GM12878 (cell line): ENCODE results near the gene PRKCE. TPM values are rescaled to one million over a fixed set of nuclear protein-coding genes. Genes with fewer than 3 reads are reported as not detected.
A peak's percentile ranks its signal among the peaks of the same experiment; 100 is the strongest.

Source experiments
- BCL11A ChIP-seq: IDR thresholded peaks from 2 replicates; pipeline ENCODE4 v1.6.1; 2011; ENCODE audit warnings: low read depth, low read length
- BHLHE40 ChIP-seq, 2 experiments: fragments of 450-650 bp in 1 of 2; IDR thresholded peaks; 2 replicates each; pipeline ENCODE4 v1.6.1; 2011 to 2017; ENCODE audit warnings: low read depth in 2 of 2, borderline replicate concordance in 1 of 2, improper control_type of control experiment in 1 of 2, low read length in 1 of 2, mild to moderate bottlenecking in 1 of 2
- BMI1 ChIP-seq: fragments of 450-650 bp; IDR thresholded peaks from 2 replicates; pipeline ENCODE4 v1.6.1; 2016; ENCODE audit warnings: mild to moderate bottlenecking, moderate library complexity, borderline replicate concordance
- CBFB ChIP-seq: IDR thresholded peaks from 2 replicates; pipeline ENCODE4 v1.6.1; 2016; ENCODE audit warnings: antibody characterized with exemption, low read depth
- CBX5 ChIP-seq: sonication (generic); IDR thresholded peaks from 2 replicates; pipeline ENCODE4 v1.6.1; 2016; ENCODE audit warnings: low read depth, moderate library complexity, mild to moderate bottlenecking, inconsistent platforms
- CEBPZ ChIP-seq: fragments of 150-350 bp; IDR thresholded peaks from 2 replicates; pipeline ENCODE4 v1.6.1; 2016; ENCODE audit warnings: low read depth, low read length
- CHD4 ChIP-seq: fragments of 200-600 bp; sonication (generic); IDR thresholded peaks from 2 replicates; pipeline ENCODE4 v1.6.1; 2016; ENCODE audit warnings: mild to moderate bottlenecking
- EP300 ChIP-seq, 2 experiments: fragments of 150-350 bp in 1 of 2; IDR thresholded peaks; 2 replicates each; pipeline ENCODE4 v1.6.1; 2011 to 2012; ENCODE audit warnings: low read depth in 2 of 2, low read length in 2 of 2, borderline replicate concordance in 1 of 2, improper control_type of control experiment in 1 of 2, inconsistent platforms in 1 of 2; ENCODE audit not compliant: control insufficient read depth in 1 of 2
- FOXM1 ChIP-seq: IDR thresholded peaks from 2 replicates; pipeline ENCODE4 v1.6.1; 2012; ENCODE audit warnings: low read depth, mild to moderate bottlenecking, inconsistent platforms, low read length, moderate library complexity
- HDAC6 ChIP-seq: fragments of 200-600 bp; sonication (generic); IDR thresholded peaks from one replicate; pipeline ENCODE4 v1.8.0; 2017; ENCODE audit warnings: antibody characterized with exemption; ENCODE audit not compliant: unreplicated experiment
- HSF1 ChIP-seq: fragments of 150-350 bp; IDR thresholded peaks from 2 replicates; pipeline ENCODE4 v1.6.1; 2014; ENCODE audit warnings: mild to moderate bottlenecking, low read depth, low read length
- IKZF1 ChIP-seq: fragments of 450-650 bp; conservative IDR thresholded peaks from 2 replicates; pipeline ENCODE4 v1.6.1; 2017; ENCODE audit warnings: antibody characterized with exemption, mild to moderate bottlenecking
- IKZF2 ChIP-seq, 2 experiments: fragments of 450-650 bp; IDR thresholded peaks; 2 replicates each; pipeline ENCODE4 v1.6.1; 2017; ENCODE audit warnings: mild to moderate bottlenecking in 2 of 2, moderate library complexity in 2 of 2
- IRF4 ChIP-seq: IDR thresholded peaks from 2 replicates; pipeline ENCODE4 v1.6.1; 2011; ENCODE audit warnings: low read depth, low read length
- MEF2A ChIP-seq: IDR thresholded peaks from 2 replicates; pipeline ENCODE4 v1.6.1; 2011; ENCODE audit warnings: low read depth, mild to moderate bottlenecking, low read length, moderate library complexity; ENCODE audit not compliant: insufficient read depth
- MLLT1 ChIP-seq: fragments of 450-650 bp; IDR thresholded peaks from 2 replicates; pipeline ENCODE4 v1.6.1; 2016; ENCODE audit warnings: mild to moderate bottlenecking
- NR2C1 ChIP-seq: fragments of 450-650 bp; IDR thresholded peaks from 2 replicates; pipeline ENCODE4 v1.6.1; 2017; ENCODE audit warnings: antibody characterized with exemption, mild to moderate bottlenecking, moderate library complexity
- POLR2AphosphoS5 ChIP-seq: IDR thresholded peaks from 2 replicates; pipeline ENCODE4 v1.6.1; 2011; ENCODE audit warnings: mild to moderate bottlenecking, low read length, inconsistent platforms
- RAD51 ChIP-seq: fragments of 450-650 bp; IDR thresholded peaks from 2 replicates; pipeline ENCODE4 v1.6.1; 2016; ENCODE audit warnings: moderate library complexity, mild to moderate bottlenecking, inconsistent platforms
- RELA ChIP-seq: fragments of 450-650 bp; IDR thresholded peaks from 2 replicates; pipeline ENCODE4 v1.8.0; 2014; ENCODE audit warnings: borderline replicate concordance; ENCODE audit not compliant: partially characterized antibody
- RELB ChIP-seq: fragments of 450-650 bp; IDR thresholded peaks from 2 replicates; pipeline ENCODE4 v1.6.1; 2017; ENCODE audit warnings: low read depth, mild to moderate bottlenecking, moderate library complexity
- RUNX3 ChIP-seq: IDR thresholded peaks from 2 replicates; pipeline ENCODE4 v1.6.1; 2012; ENCODE audit warnings: low read length, inconsistent platforms
- TCF7 ChIP-seq: IDR thresholded peaks from 2 replicates; pipeline ENCODE4 v1.6.1; 2014; ENCODE audit warnings: antibody characterized with exemption, borderline replicate concordance
- polyA plus RNA-seq, 11 experiments: library from polyadenylated mRNA; depleted of rRNA in 4 of 11; unstranded in 6 of 11; stranded (reverse) in 5 of 11; fragments of >200 nt; fragmentation: Nextera tagmentation in 4 of 11; fragmentation: Illumina TruSeq in 1 of 11; extraction: Ambion mirVana in 4 of 11; extraction: Trizol in 1 of 11; gene quantifications; 1 replicate in 1 of 11; 2 replicates in 10 of 11; pipeline versions ENCODE4 v1.2.1 to v1.2.3, GENCODE V29; 2011 to 2016; ENCODE audit warnings: inconsistent platforms in 2 of 11, missing spikeins in 2 of 11, low read depth in 1 of 11
- total RNA-seq, 4 experiments: library from RNA; depleted of rRNA in 3 of 4; stranded (reverse); fragments of >200 nt in 3 of 4; fragmentation: Illumina TruSeq in 1 of 4; extraction: Trizol in 1 of 4; gene quantifications; 2 replicates each; pipeline versions ENCODE4 v1.2.1 to v1.2.3, GENCODE V29; 2013 to 2021

The PRKCE gene
- total and polyA plus RNA-seq, 10 of the 15 experiments (the other 5 are each of a cell fraction or from before 2014, with no cell fraction given), result 2.6 to 28.2 (median 11.3) TPM

GRCh38 chr2:45904267-45904945 is 252.9 kb downstream of the PRKCE start (continued):
- TF ChIP-seq BMI1, result no peak
- TF ChIP-seq CEBPZ, result no peak
- no peak for TF ChIP-seq RELA
- no peak for TF ChIP-seq HSF1
- TF ChIP-seq RELB, result peak; percentile 57; the same call in 1 of the 2 replicates
- no peak for TF ChIP-seq CHD4
- peak; percentile 36; the same call in 1 of the 2 replicates for TF ChIP-seq BCL11A
- TF ChIP-seq RUNX3, result peak; percentile 83
- TF ChIP-seq NR2C1, result no peak
- 0 out of 2 replicates have a peak, but pooled peaks have one; percentile 66 for TF ChIP-seq CBFB
- TF ChIP-seq TCF7, result no peak
- TF ChIP-seq HDAC6, result no peak
- TF ChIP-seq IRF4, result peak; percentile 48
- TF ChIP-seq RAD51, result peak; percentile 95
- peak; percentile 46; the same call in 1 of the 2 replicates for TF ChIP-seq FOXM1
- TF ChIP-seq CBX5, result no peak
- peak; percentile 83 for TF ChIP-seq IKZF1
- peak; percentile 42; the same call in 1 of the 2 replicates for TF ChIP-seq POLR2AphosphoS5
- 0 out of 2 replicates have a peak, but pooled peaks have one; percentile 24 for TF ChIP-seq MEF2A
- TF ChIP-seq MLLT1, result no peak
- peak; percentile 85 to 90 for TF ChIP-seq IKZF2 (IDR thresholded peaks at IDR 0.05)
- peak; percentile 96 to 98 for TF ChIP-seq BHLHE40 (IDR thresholded peaks at IDR 0.05; ENCODE audit: borderline replicate concordance in 1 of 2, low read depth in 2 of 2, low read length in 1 of 2)
- TF ChIP-seq EP300 (IDR thresholded peaks at IDR 0.05; ENCODE audit: borderline replicate concordance in 1 of 2, control insufficient read depth in 1 of 2, low read depth in 2 of 2, low read length in 2 of 2), result peak; percentile 52 to 54; a peak in 1 of 4 replicates
